ENCODE data around the gene STAB2. TPM values are rescaled to one million over a fixed set of nuclear protein-coding genes. Genes with fewer than 3 reads are reported as not detected.

STAB2 gene, protein sequence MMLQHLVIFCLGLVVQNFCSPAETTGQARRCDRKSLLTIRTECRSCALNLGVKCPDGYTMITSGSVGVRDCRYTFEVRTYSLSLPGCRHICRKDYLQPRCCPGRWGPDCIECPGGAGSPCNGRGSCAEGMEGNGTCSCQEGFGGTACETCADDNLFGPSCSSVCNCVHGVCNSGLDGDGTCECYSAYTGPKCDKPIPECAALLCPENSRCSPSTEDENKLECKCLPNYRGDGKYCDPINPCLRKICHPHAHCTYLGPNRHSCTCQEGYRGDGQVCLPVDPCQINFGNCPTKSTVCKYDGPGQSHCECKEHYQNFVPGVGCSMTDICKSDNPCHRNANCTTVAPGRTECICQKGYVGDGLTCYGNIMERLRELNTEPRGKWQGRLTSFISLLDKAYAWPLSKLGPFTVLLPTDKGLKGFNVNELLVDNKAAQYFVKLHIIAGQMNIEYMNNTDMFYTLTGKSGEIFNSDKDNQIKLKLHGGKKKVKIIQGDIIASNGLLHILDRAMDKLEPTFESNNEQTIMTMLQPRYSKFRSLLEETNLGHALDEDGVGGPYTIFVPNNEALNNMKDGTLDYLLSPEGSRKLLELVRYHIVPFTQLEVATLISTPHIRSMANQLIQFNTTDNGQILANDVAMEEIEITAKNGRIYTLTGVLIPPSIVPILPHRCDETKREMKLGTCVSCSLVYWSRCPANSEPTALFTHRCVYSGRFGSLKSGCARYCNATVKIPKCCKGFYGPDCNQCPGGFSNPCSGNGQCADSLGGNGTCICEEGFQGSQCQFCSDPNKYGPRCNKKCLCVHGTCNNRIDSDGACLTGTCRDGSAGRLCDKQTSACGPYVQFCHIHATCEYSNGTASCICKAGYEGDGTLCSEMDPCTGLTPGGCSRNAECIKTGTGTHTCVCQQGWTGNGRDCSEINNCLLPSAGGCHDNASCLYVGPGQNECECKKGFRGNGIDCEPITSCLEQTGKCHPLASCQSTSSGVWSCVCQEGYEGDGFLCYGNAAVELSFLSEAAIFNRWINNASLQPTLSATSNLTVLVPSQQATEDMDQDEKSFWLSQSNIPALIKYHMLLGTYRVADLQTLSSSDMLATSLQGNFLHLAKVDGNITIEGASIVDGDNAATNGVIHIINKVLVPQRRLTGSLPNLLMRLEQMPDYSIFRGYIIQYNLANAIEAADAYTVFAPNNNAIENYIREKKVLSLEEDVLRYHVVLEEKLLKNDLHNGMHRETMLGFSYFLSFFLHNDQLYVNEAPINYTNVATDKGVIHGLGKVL (N-terminal part only)
- polyA plus RNA-seq = under 1 TPM; 0.02 to 0.09 TPM

DNA sequence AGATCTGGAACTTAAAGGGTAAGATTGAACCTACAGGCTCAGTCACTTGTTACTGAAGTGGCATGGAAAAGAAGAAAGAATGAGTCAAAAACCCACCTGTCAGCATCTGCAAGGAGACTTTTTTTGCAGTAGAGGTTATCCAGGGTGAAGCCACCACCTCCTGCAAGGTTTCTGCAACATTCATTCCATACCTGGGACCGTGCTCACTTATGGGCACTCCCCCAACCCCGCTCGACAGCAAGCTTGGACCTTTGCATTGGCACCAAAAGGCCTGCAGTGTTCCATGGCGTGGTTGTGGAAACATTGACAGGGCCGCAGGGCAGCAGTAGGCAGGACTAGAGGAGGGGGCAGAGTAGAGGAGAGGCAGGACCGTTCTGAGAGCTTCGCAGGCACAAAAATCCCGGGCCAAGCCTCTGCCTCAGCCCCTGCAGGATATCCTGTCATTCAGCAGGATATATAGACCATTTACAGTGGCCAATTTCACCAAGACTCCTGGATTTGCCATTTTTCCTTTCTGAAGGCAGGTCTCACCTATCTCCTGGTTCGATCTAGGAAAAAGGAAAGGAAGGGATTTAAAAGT is at the start of gene STAB2:
Gene STAB2 (plus strand): TSS at position 483 of the 580 bp plus-strand sequence. CDS start 204 bp downstream, outside the sequence.
- Histone ChIP-seq H3K4me1 (ENCODE audit: control insufficient read depth in 2 of 2, insufficient read depth in 2 of 2, low read length in 1 of 2) (no peaks in the 10 kb centered on the region), H3K4me3 (ENCODE audit: low read depth in 1 of 2, low read length in 2 of 2) (no peak within 1 kb of the TSS), H3K27ac (ENCODE audit: low read depth in 2 of 2, low read length in 1 of 2) (no peak within 1 kb of the TSS), H3K27me3 (ENCODE audit: control insufficient read depth in 1 of 2, insufficient read depth in 2 of 2, low read length in 2 of 2) (no peaks in the 10 kb centered on the region), H3K36me3 (ENCODE audit: control insufficient read depth in 2 of 2, insufficient read depth in 2 of 2, low read length in 1 of 2) (no peaks in the 10 kb centered on the region), H3K9me3 (ENCODE audit: control insufficient read depth in 2 of 2, insufficient read depth in 1 of 2, low read depth in 1 of 2, low read length in 1 of 2) (no peaks in the 10 kb centered on the region)
- 66 to 72% methylated on average over 9 of the region's 9 CpGs for WGBS, 2 donors

DNA sequence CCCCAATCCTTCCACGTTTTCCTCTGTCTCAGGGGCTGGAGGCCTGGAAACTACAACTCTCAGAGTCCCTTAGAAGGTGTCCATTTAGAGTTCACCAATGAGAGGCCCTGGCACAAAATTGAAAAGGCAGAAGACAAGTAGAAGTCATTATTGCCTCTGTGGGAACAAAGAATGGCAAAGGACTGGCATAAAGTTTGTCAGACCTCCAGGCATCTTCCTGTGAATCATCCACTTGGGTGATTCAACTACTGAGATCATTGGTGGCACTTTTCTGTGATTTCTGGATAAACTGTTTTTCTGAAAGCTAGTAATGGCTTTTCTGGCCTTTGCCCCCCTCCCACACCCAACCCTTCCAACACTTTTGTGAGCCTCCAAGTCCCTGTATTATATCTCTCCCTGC is 48.7 kb upstream of the STAB2 start:
- Histone ChIP-seq H3K4me3 (ENCODE audit: low read depth in 1 of 2, low read length in 2 of 2) (no peak overlapping the region), H3K27ac (ENCODE audit: low read depth in 2 of 2, low read length in 1 of 2) (no peak overlapping the region), H3K36me3 (ENCODE audit: control insufficient read depth in 2 of 2, insufficient read depth in 2 of 2, low read length in 1 of 2) (no peaks in the 10 kb centered on the region), H3K27me3 (ENCODE audit: control insufficient read depth in 1 of 2, insufficient read depth in 2 of 2, low read length in 2 of 2) (no peaks in the 10 kb centered on the region), H3K9me3 (ENCODE audit: control insufficient read depth in 2 of 2, insufficient read depth in 1 of 2, low read depth in 1 of 2, low read length in 1 of 2) (no peaks in the 10 kb centered on the region), H3K4me1 (ENCODE audit: control insufficient read depth in 2 of 2, insufficient read depth in 2 of 2, low read length in 1 of 2) (no peaks in the 10 kb centered on the region)
- WGBS, 2 donors = 55 to 58% methylated on average over 1 of the region's 1 CpG

DNA sequence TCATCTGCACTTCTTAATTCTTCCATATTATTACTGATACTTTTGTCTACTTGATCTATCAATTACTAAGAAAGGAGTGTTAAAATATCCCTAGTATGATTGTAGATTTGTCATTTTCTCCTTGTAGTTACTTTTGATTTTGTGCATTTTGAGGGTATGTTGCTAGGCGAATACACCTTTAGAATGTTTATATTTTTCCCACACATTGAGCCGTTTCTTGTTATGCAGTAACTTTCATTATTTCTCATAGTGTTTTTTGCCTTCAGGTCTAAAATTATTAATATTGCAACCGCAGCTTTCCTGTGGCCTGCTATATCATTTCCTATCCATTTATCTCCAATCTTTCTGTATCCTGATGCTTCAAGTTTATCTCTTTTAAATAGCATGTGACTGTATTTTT is 46.8 kb upstream of the STAB2 start:
- Histone ChIP-seq H3K27me3 (ENCODE audit: control insufficient read depth in 1 of 2, insufficient read depth in 2 of 2, low read length in 2 of 2) (no peaks in the 10 kb centered on the region), H3K27ac (ENCODE audit: low read depth in 2 of 2, low read length in 1 of 2) (no peak overlapping the region), H3K9me3 (ENCODE audit: control insufficient read depth in 2 of 2, insufficient read depth in 1 of 2, low read depth in 1 of 2, low read length in 1 of 2) (no peaks in the 10 kb centered on the region), H3K36me3 (ENCODE audit: control insufficient read depth in 2 of 2, insufficient read depth in 2 of 2, low read length in 1 of 2) (no peaks in the 10 kb centered on the region), H3K4me3 (ENCODE audit: low read depth in 1 of 2, low read length in 2 of 2) (no peak overlapping the region), H3K4me1 (ENCODE audit: control insufficient read depth in 2 of 2, insufficient read depth in 2 of 2, low read length in 1 of 2) (no peaks in the 10 kb centered on the region)
- WGBS, 2 donors = 47 to 63% methylated on average over 3 of the region's 3 CpGs

DNA sequence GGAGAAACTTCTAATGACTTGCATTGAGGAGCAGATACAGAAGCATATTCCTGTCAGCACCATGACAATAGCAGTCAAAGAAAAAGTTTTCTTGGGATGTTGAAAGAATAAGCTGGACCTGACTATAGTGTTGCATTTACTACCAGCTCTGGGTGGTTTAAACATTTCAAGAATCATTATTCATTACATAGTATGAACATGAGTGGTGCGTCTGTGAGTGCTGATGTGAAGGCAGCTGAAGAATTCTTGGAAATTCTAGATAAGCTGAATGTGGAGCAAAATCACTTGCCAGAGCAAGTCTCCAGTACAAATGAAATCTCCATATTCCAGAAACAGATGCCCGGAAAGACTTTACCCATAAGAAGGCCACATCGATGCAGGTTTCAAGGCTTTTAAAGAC is 45.0 kb upstream of the STAB2 start:
- 91 to 92% methylated on average over 3 of the region's 3 CpGs for WGBS, 2 donors
- H3K4me1 ChIP-seq (ENCODE audit: control insufficient read depth in 2 of 2, insufficient read depth in 2 of 2, low read length in 1 of 2) = no peaks in the 10 kb centered on the region
- no peak overlapping the region for H3K4me3 ChIP-seq (ENCODE audit: low read depth in 1 of 2, low read length in 2 of 2)
- no peaks in the 10 kb centered on the region for H3K36me3 ChIP-seq (ENCODE audit: control insufficient read depth in 2 of 2, insufficient read depth in 2 of 2, low read length in 1 of 2)
- no peaks in the 10 kb centered on the region for H3K27me3 ChIP-seq (ENCODE audit: control insufficient read depth in 1 of 2, insufficient read depth in 2 of 2, low read length in 2 of 2)
- H3K9me3 ChIP-seq (ENCODE audit: control insufficient read depth in 2 of 2, insufficient read depth in 1 of 2, low read depth in 1 of 2, low read length in 1 of 2) = no peaks in the 10 kb centered on the region
- no peak overlapping the region for H3K27ac ChIP-seq (ENCODE audit: low read depth in 2 of 2, low read length in 1 of 2)

DNA sequence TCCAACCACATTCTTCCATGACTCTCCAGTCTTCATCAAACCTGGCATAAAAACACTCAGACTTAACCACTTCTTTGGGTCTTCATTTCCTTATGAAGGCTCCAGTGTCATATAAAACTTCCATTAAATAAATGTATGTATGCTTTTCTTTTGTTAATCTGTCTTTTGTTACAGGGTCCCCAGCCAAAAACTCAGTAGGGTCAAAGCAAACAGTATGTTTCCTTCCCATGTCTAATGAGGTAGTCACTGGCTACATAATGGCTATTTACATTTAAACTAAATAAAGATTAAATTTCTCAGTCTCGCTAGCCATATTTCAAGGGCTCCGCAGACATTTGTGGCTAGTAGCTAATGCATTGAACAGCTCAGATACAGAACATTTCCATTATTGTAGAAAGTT is 40.1 kb upstream of the STAB2 start:
- H3K36me3 ChIP-seq (ENCODE audit: control insufficient read depth in 2 of 2, insufficient read depth in 2 of 2, low read length in 1 of 2) = no peaks in the 10 kb centered on the region
- H3K4me1 ChIP-seq (ENCODE audit: control insufficient read depth in 2 of 2, insufficient read depth in 2 of 2, low read length in 1 of 2) = no peaks in the 10 kb centered on the region
- H3K27ac ChIP-seq (ENCODE audit: low read depth in 2 of 2, low read length in 1 of 2) = no peak overlapping the region
- no peak overlapping the region for H3K4me3 ChIP-seq (ENCODE audit: low read depth in 1 of 2, low read length in 2 of 2)
- H3K27me3 ChIP-seq (ENCODE audit: control insufficient read depth in 1 of 2, insufficient read depth in 2 of 2, low read length in 2 of 2) = no peaks in the 10 kb centered on the region
- WGBS, 2 donors = 74 to 94% methylated on average over 2 of the region's 2 CpGs
- no peaks in the 10 kb centered on the region for H3K9me3 ChIP-seq (ENCODE audit: control insufficient read depth in 2 of 2, insufficient read depth in 1 of 2, low read depth in 1 of 2, low read length in 1 of 2)

DNA sequence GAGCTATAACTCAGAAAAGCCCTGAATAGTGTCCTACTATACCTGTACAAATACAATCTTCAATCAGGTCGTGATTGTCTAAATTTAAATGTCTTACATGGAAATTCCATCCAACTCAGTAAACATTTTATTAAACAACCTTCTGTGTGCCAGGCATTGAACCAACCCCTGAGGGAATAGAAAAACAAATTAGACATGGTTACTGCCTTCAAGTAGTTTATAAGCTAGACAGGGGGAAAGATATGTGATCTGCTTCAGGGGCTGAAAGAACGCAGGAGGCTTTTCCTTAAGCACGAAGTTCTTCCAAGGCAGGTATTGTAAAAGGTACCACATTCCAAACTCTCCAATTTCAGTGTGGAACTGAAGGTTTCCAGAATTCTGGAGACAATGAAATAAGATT is 39.7 kb upstream of the STAB2 start:
- no peaks in the 10 kb centered on the region for H3K27me3 ChIP-seq (ENCODE audit: control insufficient read depth in 1 of 2, insufficient read depth in 2 of 2, low read length in 2 of 2)
- no peaks in the 10 kb centered on the region for H3K9me3 ChIP-seq (ENCODE audit: control insufficient read depth in 2 of 2, insufficient read depth in 1 of 2, low read depth in 1 of 2, low read length in 1 of 2)
- H3K27ac ChIP-seq (ENCODE audit: low read depth in 2 of 2, low read length in 1 of 2) = no peak overlapping the region
- 49 to 61% methylated on average over 3 of the region's 3 CpGs for WGBS, 2 donors
- H3K4me1 ChIP-seq (ENCODE audit: control insufficient read depth in 2 of 2, insufficient read depth in 2 of 2, low read length in 1 of 2) = no peaks in the 10 kb centered on the region
- no peaks in the 10 kb centered on the region for H3K36me3 ChIP-seq (ENCODE audit: control insufficient read depth in 2 of 2, insufficient read depth in 2 of 2, low read length in 1 of 2)
- H3K4me3 ChIP-seq (ENCODE audit: low read depth in 1 of 2, low read length in 2 of 2) = no peak overlapping the region

DNA sequence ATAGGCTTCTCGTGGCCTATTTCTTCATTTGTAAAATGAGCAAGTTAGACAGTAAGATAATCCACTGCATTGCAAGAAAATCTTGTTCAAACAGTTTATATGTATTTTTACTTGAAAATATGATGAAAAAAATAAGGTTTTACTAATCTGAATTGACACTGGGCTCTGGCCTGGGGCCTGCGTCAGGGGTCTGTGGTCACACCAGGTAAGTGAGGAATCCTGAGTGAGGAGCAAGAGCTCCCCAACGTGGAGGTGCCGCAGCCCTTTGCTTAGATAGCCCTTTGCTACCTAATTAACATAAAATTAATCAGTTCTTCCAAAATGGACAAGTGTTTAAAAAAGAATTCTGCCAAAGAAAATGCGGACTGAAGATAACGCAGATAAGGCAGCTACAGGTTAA is 39.1 kb upstream of the STAB2 start:
- 66 to 70% methylated on average over 6 of the region's 6 CpGs for WGBS, 2 donors
- H3K4me1 ChIP-seq (ENCODE audit: control insufficient read depth in 2 of 2, insufficient read depth in 2 of 2, low read length in 1 of 2) = no peaks in the 10 kb centered on the region
- H3K27me3 ChIP-seq (ENCODE audit: control insufficient read depth in 1 of 2, insufficient read depth in 2 of 2, low read length in 2 of 2) = no peaks in the 10 kb centered on the region
- no peaks in the 10 kb centered on the region for H3K36me3 ChIP-seq (ENCODE audit: control insufficient read depth in 2 of 2, insufficient read depth in 2 of 2, low read length in 1 of 2)
- H3K27ac ChIP-seq (ENCODE audit: low read depth in 2 of 2, low read length in 1 of 2) = no peak overlapping the region
- no peak overlapping the region for H3K4me3 ChIP-seq (ENCODE audit: low read depth in 1 of 2, low read length in 2 of 2)
- H3K9me3 ChIP-seq (ENCODE audit: control insufficient read depth in 2 of 2, insufficient read depth in 1 of 2, low read depth in 1 of 2, low read length in 1 of 2) = no peaks in the 10 kb centered on the region

DNA sequence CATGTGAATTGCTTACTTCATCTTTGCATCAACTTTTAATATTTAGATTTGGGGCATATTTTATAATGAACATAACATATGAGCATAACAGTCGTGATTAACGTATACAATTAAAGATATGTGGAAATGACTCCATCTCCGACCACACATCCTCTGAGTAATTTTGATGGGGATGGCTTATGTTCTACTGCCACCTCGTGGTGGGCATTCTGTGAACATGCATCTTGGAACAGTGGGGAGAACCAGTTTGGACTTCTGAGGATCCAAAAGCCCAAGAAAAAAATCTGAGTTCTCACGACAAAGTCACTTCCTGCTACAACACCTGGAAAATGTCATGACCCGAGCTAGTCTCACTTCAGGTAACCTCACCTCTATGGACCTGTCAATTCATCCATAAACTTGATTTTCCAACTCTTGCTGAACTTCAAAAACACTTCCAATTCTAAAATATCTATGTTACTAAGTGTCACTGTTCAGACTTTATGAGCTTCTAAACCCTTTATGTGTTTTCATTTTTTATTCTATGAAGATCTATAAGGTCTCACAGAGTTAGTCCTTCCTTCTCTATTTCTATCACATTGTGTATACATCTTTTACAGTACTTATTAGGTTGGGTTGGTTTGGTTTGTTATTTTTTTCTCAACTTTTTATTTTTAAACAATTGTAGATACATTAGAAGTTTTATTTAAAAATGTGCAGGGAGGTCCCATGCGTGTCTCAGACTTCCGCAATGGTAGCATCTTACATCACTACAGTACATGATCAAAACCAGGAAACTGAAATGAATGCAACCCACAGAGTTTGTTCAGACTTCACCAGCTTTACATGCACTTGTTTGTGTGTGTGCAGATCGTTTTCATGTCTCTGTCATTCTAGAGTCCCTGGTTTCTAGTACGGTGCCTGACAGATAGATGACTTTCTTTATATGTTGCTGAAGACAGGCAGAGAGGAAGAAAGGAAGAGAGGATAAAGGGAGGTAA is 38.2 kb upstream of the STAB2 start:
- H3K36me3 ChIP-seq (ENCODE audit: control insufficient read depth in 2 of 2, insufficient read depth in 2 of 2, low read length in 1 of 2) = no peaks in the 10 kb centered on the region
- H3K27ac ChIP-seq (ENCODE audit: low read depth in 2 of 2, low read length in 1 of 2) = no peak overlapping the region
- H3K4me3 ChIP-seq (ENCODE audit: low read depth in 1 of 2, low read length in 2 of 2) = no peak overlapping the region
- H3K27me3 ChIP-seq (ENCODE audit: control insufficient read depth in 1 of 2, insufficient read depth in 2 of 2, low read length in 2 of 2) = no peaks in the 10 kb centered on the region
- 23 to 25% methylated on average over 10 of the region's 10 CpGs for WGBS, 2 donors
- no peaks in the 10 kb centered on the region for H3K4me1 ChIP-seq (ENCODE audit: control insufficient read depth in 2 of 2, insufficient read depth in 2 of 2, low read length in 1 of 2)
- no peaks in the 10 kb centered on the region for H3K9me3 ChIP-seq (ENCODE audit: control insufficient read depth in 2 of 2, insufficient read depth in 1 of 2, low read depth in 1 of 2, low read length in 1 of 2)

Data from esophagus (tissue), 2 donors.